ENCODE measurements around the gene DGKI. TPM values are rescaled to one million over a fixed set of nuclear protein-coding genes. Genes with fewer than 3 reads are reported as not detected.

The DGKI gene
- total RNA-seq, 1 experiment from 2014 or later, result 0.55 TPM

- no peak overlapping the region for H4K5ac ChIP-seq (ENCODE audit: insufficient read length, low read depth, low read length)
- H3K27me3 Mint-ChIP-seq (ENCODE audit: low read depth), result no peaks in the 10 kb centered on the region; the same call in 1 of the 2 replicates
- H4K91ac ChIP-seq (ENCODE audit: insufficient read length, low read depth, low read length), result no peak overlapping the region
- H3K36me3 Mint-ChIP-seq (ENCODE audit: insufficient read depth in 1 of 3, low read depth in 3 of 3), result peaks cover 3 to 28% (median 17%) of the 10 kb centered on the region in 3 experiments; a peak in 6 of 7 replicates
- WGBS (ENCODE audit: extremely low coverage, insufficient read length, low lambda C conversion rate), result no CpG with 5 or more reads among the region's 7 CpGs
- H3K18ac ChIP-seq (ENCODE audit: insufficient read length, low read depth, low read length), result peak overlapping the region; percentile 72
- H2BK15ac ChIP-seq (ENCODE audit: low read depth, low read length), result no peak overlapping the region
- H3K27ac Mint-ChIP-seq, result peak overlapping the region; percentile 35 to 93 (median 87); a peak in 6 of 7 replicates
- no peak overlapping the region; a peak in 1 of 5 replicates for H3K4me3 Mint-ChIP-seq
- peaks cover 15% of the 10 kb centered on the region in 2 experiments; a peak in 4 of 5 replicates for H3K9me3 Mint-ChIP-seq
- no peaks in the 10 kb centered on the region for H3K79me1 ChIP-seq (ENCODE audit: insufficient read depth, low read depth, low read length, poor library complexity, severe bottlenecking)
- no peak overlapping the region for H3K9ac ChIP-seq (ENCODE audit: extremely low read depth, insufficient read length, low read length)
- H3K23me2 ChIP-seq (ENCODE audit: insufficient read length, low read depth, low read length, poor library complexity, severe bottlenecking), result no peaks in the 10 kb centered on the region
- H3K27ac ChIP-seq (ENCODE audit: insufficient read length, low read depth, low read length), result peak overlapping the region; percentile 48
- H3K4me1 Mint-ChIP-seq, result peaks cover 52 to 56% of the 10 kb centered on the region in 2 experiments
- no peak overlapping the region for H4K8ac ChIP-seq (replicated peaks; ENCODE audit: insufficient read length, low read depth, low read length)
- peak overlapping the region; percentile 47 for H2BK12ac ChIP-seq (ENCODE audit: insufficient read length, low read depth, low read length)
- DNase-seq, result peak; percentile 42
- peak overlapping the region; percentile 50 for H2BK20ac ChIP-seq (ENCODE audit: low read depth, low read length, poor library complexity, severe bottlenecking)
- H2AFZ ChIP-seq (ENCODE audit: low read length), result no peak overlapping the region
- H3K4me1 ChIP-seq (ENCODE audit: insufficient read depth, low read length), result peaks cover 9% of the 10 kb centered on the region
- H2BK5ac ChIP-seq (ENCODE audit: insufficient read length, low read length), result no peak overlapping the region
- H3K79me2 ChIP-seq (ENCODE audit: insufficient read depth, low read length), result no peaks in the 10 kb centered on the region
- no peaks in the 10 kb centered on the region for H3K9me3 ChIP-seq (ENCODE audit: control insufficient read depth, low read depth, low read length)
- peak overlapping the region; percentile 8 for H3K4me2 ChIP-seq (ENCODE audit: insufficient read depth, insufficient read length, low read length)
- H3K27me3 ChIP-seq (ENCODE audit: insufficient read depth, low read length), result no peaks in the 10 kb centered on the region
- H3K56ac ChIP-seq (ENCODE audit: insufficient read length, low read depth, low read length), result no peak overlapping the region
- H4K20me1 ChIP-seq (ENCODE audit: control insufficient read depth, insufficient read depth, insufficient read length), result no peaks in the 10 kb centered on the region
- TF ChIP-seq, protein P1, sequence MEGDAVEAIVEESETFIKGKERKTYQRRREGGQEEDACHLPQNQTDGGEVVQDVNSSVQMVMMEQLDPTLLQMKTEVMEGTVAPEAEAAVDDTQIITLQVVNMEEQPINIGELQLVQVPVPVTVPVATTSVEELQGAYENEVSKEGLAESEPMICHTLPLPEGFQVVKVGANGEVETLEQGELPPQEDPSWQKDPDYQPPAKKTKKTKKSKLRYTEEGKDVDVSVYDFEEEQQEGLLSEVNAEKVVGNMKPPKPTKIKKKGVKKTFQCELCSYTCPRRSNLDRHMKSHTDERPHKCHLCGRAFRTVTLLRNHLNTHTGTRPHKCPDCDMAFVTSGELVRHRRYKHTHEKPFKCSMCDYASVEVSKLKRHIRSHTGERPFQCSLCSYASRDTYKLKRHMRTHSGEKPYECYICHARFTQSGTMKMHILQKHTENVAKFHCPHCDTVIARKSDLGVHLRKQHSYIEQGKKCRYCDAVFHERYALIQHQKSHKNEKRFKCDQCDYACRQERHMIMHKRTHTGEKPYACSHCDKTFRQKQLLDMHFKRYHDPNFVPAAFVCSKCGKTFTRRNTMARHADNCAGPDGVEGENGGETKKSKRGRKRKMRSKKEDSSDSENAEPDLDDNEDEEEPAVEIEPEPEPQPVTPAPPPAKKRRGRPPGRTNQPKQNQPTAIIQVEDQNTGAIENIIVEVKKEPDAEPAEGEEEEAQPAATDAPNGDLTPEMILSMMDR (conservative IDR thresholded peaks at IDR 0.05), result peak; percentile 61
- no peak overlapping the region for H3K4ac ChIP-seq (ENCODE audit: low read depth, low read length)
- H3K23ac ChIP-seq (ENCODE audit: insufficient read length, low read depth, low read length), result no peak overlapping the region
- H3K14ac ChIP-seq (ENCODE audit: insufficient read depth, low read length), result no peak overlapping the region
- H2BK120ac ChIP-seq (ENCODE audit: low read depth, low read length, poor library complexity, severe bottlenecking), result no peak overlapping the region
- no peak overlapping the region for H2AK5ac ChIP-seq (ENCODE audit: insufficient read length, low read length)
- no peak overlapping the region for H3T11ph ChIP-seq (ENCODE audit: low read length)
These were observed 99.3 kb downstream of the DGKI start for GRCh38 chr7:137747359-137748031.
